A549 (cell line): Measurements from ENCODE around the gene LIN28A. TPM values are rescaled to one million over a fixed set of nuclear protein-coding genes. Genes with fewer than 3 reads are reported as not detected.
A peak's percentile ranks its signal among the peaks of the same experiment; 100 is the strongest.

Source experiments
- ATAC-seq, 2 experiments: fragments of 200-7000 bp in 1 of 2; fragments of >200 bp in 1 of 2; cut with Nextera tagmentation in 1 of 2; cut with Tn5 transposase in 1 of 2; 3 replicates each; pipeline versions ENCODE4 v1.8.0 to v1.9.1; 2018 to 2020; ENCODE audit warnings: mild to moderate bottlenecking in 1 of 2, moderate library complexity in 1 of 2
- CTCF ChIA-PET: fragments of 300-600 bp; sonication (Branson Sonifier 250); formaldehyde crosslinking; extraction: SDS; loops from one replicate; lab custom pipeline; 2021; ENCODE audit warnings: antibody characterized with exemption, inconsistent platforms; lab: Yijun Ruan, JAX
- POLR2A ChIA-PET: fragments of 350-600 bp; formaldehyde crosslinking; extraction: SDS; loops from one replicate; lab custom pipeline; 2021; ENCODE audit warnings: antibody characterized with exemption, inconsistent platforms; lab: Yijun Ruan, JAX
- DNase-seq, 2 experiments: peaks; one replicate each; pipeline versions ENCODE4 v3.0.0 to v3.0.0-alpha.2; 2011 to 2016; ENCODE audit warnings: low read depth in 1 of 2, low spot score in 1 of 2
- FAIRE-seq: peaks from 2 replicates; lab custom pipeline; 2011; peaks lifted over from hg19 to GRCh38; lab: Jason Lieb, UNC
- H3K27ac ChIP-seq, 2 experiments: fragments of >200 bp; sonication (Bioruptor Twin); formaldehyde crosslinking; 3 replicates each; pipeline ENCODE4 v1.5.1; 2016 to 2017
- H3K4me1 ChIP-seq: fragments of >200 bp; sonication (Bioruptor Twin); formaldehyde crosslinking; 3 replicates; pipeline ENCODE4 v1.6.1; 2016
- H3K4me2 ChIP-seq: fragments of >200 bp; sonication (Bioruptor Twin); formaldehyde crosslinking; 3 replicates; pipeline ENCODE4 v1.6.1; 2016
- H3K4me3 ChIP-seq: fragments of >200 bp; sonication (Bioruptor Twin); formaldehyde crosslinking; 3 replicates; pipeline ENCODE4 v1.5.1; 2016
- H3K9me3 ChIP-seq: fragments of >200 bp; sonication (Bioruptor Twin); formaldehyde crosslinking; 3 replicates; pipeline ENCODE4 v1.6.1; 2016
- ATOH8 ChIP-seq: fragments of 250-450 bp; sonication (Bioruptor Pico); IDR thresholded peaks from 2 replicates; pipeline ENCODE4 v1.5.0; 2020; ENCODE audit warnings: low read depth, mild to moderate bottlenecking, moderate library complexity
- BCL3 ChIP-seq: fragments of >200 bp; sonication (Bioruptor Twin); formaldehyde crosslinking; IDR thresholded peaks from 3 replicates; pipeline ENCODE4 v1.6.1; 2016
- EP300 ChIP-seq, 2 experiments: fragments of >200 bp; sonication (Bioruptor Twin); formaldehyde crosslinking; IDR thresholded peaks; 2 replicates in 1 of 2; 3 replicates in 1 of 2; pipeline ENCODE4 v1.6.1; 2016 to 2017
- ESRRA ChIP-seq: fragments of 150-350 bp; IDR thresholded peaks from 2 replicates; pipeline ENCODE4 v1.6.1; 2014; ENCODE audit warnings: mild to moderate bottlenecking, low read length, borderline replicate concordance
- FOSL2 ChIP-seq, 2 experiments: fragments of 450-650 bp in 1 of 2; fragments of >200 bp in 1 of 2; sonication (Bioruptor Twin) in 1 of 2; formaldehyde crosslinking; IDR thresholded peaks; 2 replicates each; pipeline versions ENCODE4 v1.5.0 to v1.6.1; 2016 to 2020; ENCODE audit warnings: mild to moderate bottlenecking in 1 of 2, moderate library complexity in 1 of 2
- HMGXB4 ChIP-seq: fragments of 250-450 bp; sonication (Bioruptor Pico); IDR thresholded peaks from 2 replicates; pipeline ENCODE4 v1.5.0; 2021; ENCODE audit warnings: mild to moderate bottlenecking, moderate library complexity, borderline replicate concordance
- HOXA7 ChIP-seq: fragments of 250-450 bp; sonication (Bioruptor Pico); IDR thresholded peaks from 2 replicates; pipeline ENCODE4 v1.5.0; 2020; ENCODE audit warnings: mild to moderate bottlenecking, moderate library complexity
- JUN ChIP-seq, 2 experiments: fragments of >200 bp; sonication (Bioruptor Twin); formaldehyde crosslinking; IDR thresholded peaks; 2 replicates in 1 of 2; 3 replicates in 1 of 2; pipeline ENCODE4 v1.6.1; 2016 to 2017
- KDM1A ChIP-seq: fragments of 200-600 bp; sonication (generic); IDR thresholded peaks from 2 replicates; pipeline ENCODE4 v1.6.1; 2016; ENCODE audit warnings: low read depth, mild to moderate bottlenecking
- MAFK ChIP-seq: fragments of 450-650 bp; IDR thresholded peaks from 2 replicates; pipeline ENCODE4 v1.6.1; 2014; ENCODE audit not compliant: partially characterized antibody
- MYC ChIP-seq: IDR thresholded peaks from 2 replicates; pipeline ENCODE4 v1.6.1; 2012; ENCODE audit warnings: mild to moderate bottlenecking, inconsistent platforms, low read length, improper control_type of control experiment, borderline replicate concordance
- PHF8 ChIP-seq: fragments of 200-600 bp; sonication (generic); IDR thresholded peaks from 2 replicates; pipeline ENCODE4 v1.6.1; 2016; ENCODE audit warnings: low read depth, mild to moderate bottlenecking, antibody characterized with exemption, moderate library complexity, borderline replicate concordance
- POLR2AphosphoS2 ChIP-seq: conservative IDR thresholded peaks from 2 replicates; pipeline ENCODE4 v1.6.1; 2012; ENCODE audit warnings: low read length, improper control_type of control experiment, inconsistent platforms
- RARB ChIP-seq: fragments of 250-450 bp; sonication (Bioruptor Pico); IDR thresholded peaks from 2 replicates; pipeline ENCODE4 v1.8.0; 2021; ENCODE audit warnings: mild to moderate bottlenecking, moderate library complexity
- RCOR1 ChIP-seq: fragments of 150-350 bp; IDR thresholded peaks from 2 replicates; pipeline ENCODE4 v1.6.1; 2014; ENCODE audit warnings: antibody characterized with exemption, low read length, low read depth
- RNF2 ChIP-seq: fragments of 200-600 bp; sonication (generic); IDR thresholded peaks from 2 replicates; pipeline ENCODE4 v1.6.1; 2016; ENCODE audit warnings: low read depth, mild to moderate bottlenecking, antibody characterized with exemption, moderate library complexity, borderline replicate concordance
- SREBF2 ChIP-seq: fragments of 450-650 bp; IDR thresholded peaks from 2 replicates; pipeline ENCODE4 v1.6.1; 2014; ENCODE audit warnings: mild to moderate bottlenecking, moderate library complexity
- TFCP2L1 ChIP-seq: fragments of 250-450 bp; sonication (Bioruptor Pico); IDR thresholded peaks from 2 replicates; pipeline ENCODE4 v1.5.0; 2021; ENCODE audit warnings: mild to moderate bottlenecking
- TP53 ChIP-seq: fragments of 250-450 bp; sonication (Bioruptor Pico); IDR thresholded peaks from 2 replicates; pipeline ENCODE4 v1.5.0; 2021; ENCODE audit warnings: mild to moderate bottlenecking, moderate library complexity
- ZFP36 ChIP-seq: fragments of 450-650 bp; IDR thresholded peaks from 2 replicates; pipeline ENCODE4 v1.6.1; 2014; ENCODE audit warnings: borderline replicate concordance; ENCODE audit not compliant: partially characterized antibody
- ZSCAN20 ChIP-seq: fragments of 250-450 bp; sonication (Bioruptor Pico); IDR thresholded peaks from 2 replicates; pipeline ENCODE4 v1.8.0; 2022; ENCODE audit warnings: mild to moderate bottlenecking, moderate library complexity
- WGBS: methylation state at CpG from one replicate; pipeline ENCODE4 v1.1.6; 2017; ENCODE audit errors: missing lambda C conversion rate; 5-methylcytosine and 5-hydroxymethylcytosine counted together
- polyA plus RNA-seq, 4 experiments: library from polyadenylated mRNA; depleted of rRNA in 3 of 4; stranded (reverse); fragments of >200 nt; fragmentation: RNase III in 1 of 4; extraction: RNeasy Plus Mini Kit Qiagen cat#74134 plus additional on column Dnase treatment in 1 of 4; gene quantifications; 2 replicates in 3 of 4; 3 replicates in 1 of 4; pipeline ENCODE4 v1.2.3, GENCODE V29; 2011 to 2017

Gene LIN28A
- polyA plus RNA-seq, 2 of the 4 experiments (the other 2 are of a cell fraction) = 0.03 to 0.04 TPM

GRCh38 chr1:26401891-26402290 lies 8.7 kb upstream of the LIN28A start (continued):
- TF ChIP-seq ATOH8 (CRISPR knock-in tag) = no peak
- TF ChIP-seq RARB (CRISPR knock-in tag) = no peak
- no peak for TF ChIP-seq ZFP36
- no peak for TF ChIP-seq BCL3
- no peak for TF ChIP-seq MAFK
- TF ChIP-seq, all 56 proteins: peak for 0

- ChIA-PET CTCF (interaction anchor here (5.9 kb wide), 1 partner anchor 13 kb away, joined by 47 read pairs; no protein-coding TSS in a partner anchor), POLR2A (no interaction called here)
- Histone ChIP-seq H3K4me1 (peaks cover 22% of the 10 kb centered on the region), H3K9me3 (no peaks in the 10 kb centered on the region), H3K27ac (peak overlapping the region; percentile 10 to 58; a peak in 2 of 6 replicates), H3K4me3 (no peak overlapping the region), H3K4me2 (no peak overlapping the region)
- WGBS = 77% methylated on average over 4 of the region's 4 CpGs
- DNase-seq (no peak), FAIRE-seq (no peak), ATAC-seq (no peak)
- TF ChIP-seq ZSCAN20 (CRISPR knock-in tag) = no peak
- TF ChIP-seq FOSL2 (IDR thresholded peaks at IDR 0.05) = no peak
- TF ChIP-seq FOSL2 (CRISPR knock-in tag; IDR thresholded peaks at IDR 0.05) = no peak
- TF ChIP-seq HOXA7 (CRISPR knock-in tag) = no peak
- TF ChIP-seq RNF2 = no peak
- TF ChIP-seq TP53 (CRISPR knock-in tag) = no peak
- no peak for TF ChIP-seq MYC
- TF ChIP-seq EP300 (IDR thresholded peaks at IDR 0.05) = no peak
- no peak for TF ChIP-seq JUN (IDR thresholded peaks at IDR 0.05)
- TF ChIP-seq POLR2AphosphoS2 = no peak
- no peak for TF ChIP-seq ESRRA
- no peak for TF ChIP-seq PHF8
- TF ChIP-seq RARB (CRISPR knock-in tag) = no peak
- TF ChIP-seq HMGXB4 (CRISPR knock-in tag) = no peak
- TF ChIP-seq SREBF2 = no peak
- TF ChIP-seq TFCP2L1 (CRISPR knock-in tag) = no peak
- TF ChIP-seq RCOR1 = no peak
- no peak for TF ChIP-seq ZFP36
- TF ChIP-seq KDM1A = no peak
- no peak for TF ChIP-seq BCL3
Observed at GRCh38 chr1:26403656-26404055, 7.0 kb upstream of the LIN28A start.
